Peyer's patch (tissue), 4 donors: ENCODE data around the gene PPP6R3. TPM values are rescaled to one million over a fixed set of nuclear protein-coding genes. Genes with fewer than 3 reads are reported as not detected.
A peak's percentile ranks its signal among the peaks of the same experiment; 100 is the strongest.
"Not testable (repeated sequence)": the region's sequence is repeated elsewhere in the genome, so short reads cannot be mapped to it uniquely, and the experiment has no call there.

Experiments
- DNase-seq, 3 donors: peaks; one replicate each; pipeline ENCODE4 v3.0.0-alpha.2; 2017 to 2019
- H3K27ac ChIP-seq, 4 donors: fragments of 200-600 bp; sonication (generic); one replicate each; pipeline ENCODE4 v1.5.1; 2016 to 2019
- H3K27me3 ChIP-seq, 2 donors: fragments of 200-600 bp; sonication (generic); one replicate each; pipeline ENCODE4 v1.5.1; 2019
- H3K36me3 ChIP-seq, 3 donors: fragments of 200-600 bp; sonication (generic); one replicate each; pipeline ENCODE4 v1.5.1; 2016 to 2019
- H3K4me1 ChIP-seq, 4 donors: fragments of 200-600 bp; sonication (generic); one replicate each; pipeline ENCODE4 v1.5.1; 2016 to 2019
- H3K4me3 ChIP-seq, 4 donors: fragments of 200-600 bp; sonication (generic); 1 replicate in 3 of 4; 2 replicates in 1 of 4; pipeline ENCODE4 v1.5.1; 2016 to 2019; ENCODE audit warnings: mild to moderate bottlenecking in 1 of 4
- H3K9me3 ChIP-seq, 4 donors: fragments of 200-600 bp; sonication (generic); one replicate each; pipeline ENCODE4 v1.5.1; 2016 to 2019; ENCODE audit warnings: mild to moderate bottlenecking in 1 of 4
- POLR2A ChIP-seq, 2 donors: fragments of 450-650 bp; IDR thresholded peaks; one replicate each; pipeline ENCODE4 v1.5.1; 2017; ENCODE audit warnings: antibody characterized with exemption in 2 of 2, mild to moderate bottlenecking in 2 of 2, moderate library complexity in 2 of 2
- total RNA-seq, 4 donors: library from RNA; depleted of rRNA; stranded (reverse); fragments of >200 nt; gene quantifications; one replicate each; pipeline ENCODE4 v1.1.0, GENCODE V29; 2016
- TF ChIP-seq, protein P1 (sequence below), 6 experiments: fragments of 450-650 bp in 4 of 6; fragments of 200-600 bp in 2 of 6; sonication (generic) in 1 of 6; IDR thresholded peaks; one replicate each; pipeline ENCODE4 v1.5.1; 2017 to 2019; ENCODE audit warnings: antibody characterized with exemption in 6 of 6, mild to moderate bottlenecking in 3 of 6, moderate library complexity in 1 of 6

PPP6R3 gene
- total RNA-seq, 4 donors from 2014 or later = 130 to 282 (median 156) TPM

DNA sequence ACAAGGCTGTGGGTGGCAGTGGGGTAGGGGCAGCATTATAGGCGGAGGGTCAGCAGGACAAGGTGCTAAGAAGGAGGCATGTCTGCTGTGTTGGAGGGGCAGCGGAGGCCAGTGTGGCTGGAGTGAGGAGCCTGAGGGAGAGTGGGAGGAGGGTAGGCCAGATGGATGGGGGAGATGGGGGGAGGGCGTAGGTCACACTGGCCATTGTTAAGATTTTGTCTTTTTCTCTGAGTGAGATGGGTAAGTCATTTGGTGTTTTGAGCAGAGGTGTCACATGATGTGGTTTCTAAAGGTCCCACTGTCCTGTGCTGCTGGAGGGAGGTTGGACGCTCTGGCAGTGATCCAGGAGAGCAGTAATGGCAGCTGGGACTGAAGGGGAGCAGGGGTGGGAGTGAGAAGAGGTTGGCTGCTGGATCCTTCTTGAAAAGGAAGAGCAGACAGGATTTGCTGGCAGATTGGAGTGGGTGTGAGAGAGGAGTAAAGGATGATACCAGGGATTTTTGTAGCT is 9.8 kb downstream of the PPP6R3 start:
- Histone ChIP-seq H3K27me3 (no peaks in the 10 kb centered on the region), H3K27ac (no peak overlapping the region), H3K9me3 (no peaks in the 10 kb centered on the region), H3K36me3 (no peaks in the 10 kb centered on the region), H3K4me3 (no peak overlapping the region), H3K4me1 (peaks cover 0 to 81% (median 33%) of the 10 kb centered on the region in 4 donors)
- TF ChIP-seq POLR2A (IDR thresholded peaks at IDR 0.05) = no peak
- TF ChIP-seq, protein P1, sequence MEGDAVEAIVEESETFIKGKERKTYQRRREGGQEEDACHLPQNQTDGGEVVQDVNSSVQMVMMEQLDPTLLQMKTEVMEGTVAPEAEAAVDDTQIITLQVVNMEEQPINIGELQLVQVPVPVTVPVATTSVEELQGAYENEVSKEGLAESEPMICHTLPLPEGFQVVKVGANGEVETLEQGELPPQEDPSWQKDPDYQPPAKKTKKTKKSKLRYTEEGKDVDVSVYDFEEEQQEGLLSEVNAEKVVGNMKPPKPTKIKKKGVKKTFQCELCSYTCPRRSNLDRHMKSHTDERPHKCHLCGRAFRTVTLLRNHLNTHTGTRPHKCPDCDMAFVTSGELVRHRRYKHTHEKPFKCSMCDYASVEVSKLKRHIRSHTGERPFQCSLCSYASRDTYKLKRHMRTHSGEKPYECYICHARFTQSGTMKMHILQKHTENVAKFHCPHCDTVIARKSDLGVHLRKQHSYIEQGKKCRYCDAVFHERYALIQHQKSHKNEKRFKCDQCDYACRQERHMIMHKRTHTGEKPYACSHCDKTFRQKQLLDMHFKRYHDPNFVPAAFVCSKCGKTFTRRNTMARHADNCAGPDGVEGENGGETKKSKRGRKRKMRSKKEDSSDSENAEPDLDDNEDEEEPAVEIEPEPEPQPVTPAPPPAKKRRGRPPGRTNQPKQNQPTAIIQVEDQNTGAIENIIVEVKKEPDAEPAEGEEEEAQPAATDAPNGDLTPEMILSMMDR (IDR thresholded peaks at IDR 0.05) = no peak
- DNase-seq = no peak

DNA sequence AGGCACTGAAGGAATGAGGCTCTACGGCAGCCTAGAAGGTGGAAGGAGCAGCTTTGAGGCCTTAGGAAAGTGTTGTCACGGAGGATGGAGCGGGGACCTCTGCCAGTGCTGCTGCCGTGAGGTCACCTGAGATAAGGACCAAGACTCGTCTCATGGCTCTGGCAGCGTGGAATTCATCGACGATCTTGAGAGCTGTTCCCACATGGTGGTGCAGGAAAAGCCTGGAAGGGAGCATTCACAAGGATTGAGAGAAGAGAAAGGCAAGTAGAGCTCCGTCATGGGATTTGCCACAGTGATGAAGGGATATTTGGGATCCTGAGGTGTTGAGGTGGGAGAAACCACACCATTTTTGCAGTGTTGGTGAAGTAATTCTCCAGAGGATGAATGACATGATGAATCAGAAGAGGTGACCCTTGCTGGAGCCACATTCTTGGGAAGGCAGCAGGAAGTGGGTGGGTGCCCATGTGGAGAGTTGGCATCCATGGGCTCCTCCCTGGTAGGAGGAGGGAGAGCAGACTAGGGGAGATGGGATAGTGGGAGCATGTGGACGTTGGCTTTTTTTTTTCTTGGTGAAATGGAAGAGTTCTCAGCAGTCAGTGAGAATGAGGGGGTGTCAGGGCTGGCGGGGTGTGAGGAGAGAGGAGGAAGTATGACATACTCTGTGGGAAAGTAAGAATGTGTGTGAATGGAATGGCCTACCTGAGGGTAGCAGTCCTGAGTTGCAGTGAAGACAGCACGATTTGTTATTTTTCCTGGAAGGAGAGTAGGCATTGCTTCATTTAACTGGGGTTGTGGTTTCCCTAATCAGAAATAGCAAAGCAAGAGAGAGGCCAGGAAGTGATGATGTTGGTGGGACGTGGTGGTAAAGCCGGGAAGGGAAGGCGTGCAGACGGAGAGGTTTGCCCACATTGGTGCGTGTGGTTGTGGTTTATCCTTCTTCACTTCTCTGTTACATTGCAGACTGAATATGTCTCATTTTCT is 11.1 kb downstream of the PPP6R3 start:
- Histone ChIP-seq H3K36me3 (no peaks in the 10 kb centered on the region), H3K27ac (peak overlapping the region in 1 of 4 donors; percentile 7), H3K9me3 (no peaks in the 10 kb centered on the region), H3K4me3 (no peak overlapping the region), H3K4me1 (peaks cover 0 to 73% (median 33%) of the 10 kb centered on the region in 4 donors), H3K27me3 (no peaks in the 10 kb centered on the region)
- TF ChIP-seq POLR2A (IDR thresholded peaks at IDR 0.05) = no peak
- TF ChIP-seq, protein P1 (IDR thresholded peaks at IDR 0.05) = no peak
- DNase-seq = no peak

DNA sequence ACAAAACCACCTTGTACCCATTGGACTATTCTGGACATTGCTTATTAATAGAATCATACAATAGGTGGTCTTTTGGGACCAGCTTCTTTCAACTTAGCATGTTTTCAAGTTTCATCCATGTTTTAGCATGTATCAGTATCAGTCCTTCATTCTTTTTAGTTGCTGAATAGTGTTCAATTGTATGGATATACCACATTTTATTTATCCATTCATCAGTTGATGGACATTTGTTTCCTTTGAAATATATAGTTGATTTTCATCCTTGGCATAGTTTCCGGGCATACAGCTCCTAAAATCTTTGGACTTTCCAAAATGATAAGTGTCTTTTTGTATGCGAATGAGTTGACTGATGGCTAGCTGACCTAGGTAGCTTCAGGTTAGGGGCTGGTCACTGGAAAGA is 12.2 kb downstream of the PPP6R3 start:
- H3K27me3 ChIP-seq = no peaks in the 10 kb centered on the region
- H3K4me1 ChIP-seq = peaks cover 0 to 67% (median 29%) of the 10 kb centered on the region in 4 donors
- no peaks in the 10 kb centered on the region for H3K9me3 ChIP-seq
- H3K27ac ChIP-seq = no peak overlapping the region
- H3K4me3 ChIP-seq = no peak overlapping the region
- TF ChIP-seq, protein P1 (IDR thresholded peaks at IDR 0.05) = no peak
- DNase-seq = no peak
- H3K36me3 ChIP-seq = no peaks in the 10 kb centered on the region

DNA sequence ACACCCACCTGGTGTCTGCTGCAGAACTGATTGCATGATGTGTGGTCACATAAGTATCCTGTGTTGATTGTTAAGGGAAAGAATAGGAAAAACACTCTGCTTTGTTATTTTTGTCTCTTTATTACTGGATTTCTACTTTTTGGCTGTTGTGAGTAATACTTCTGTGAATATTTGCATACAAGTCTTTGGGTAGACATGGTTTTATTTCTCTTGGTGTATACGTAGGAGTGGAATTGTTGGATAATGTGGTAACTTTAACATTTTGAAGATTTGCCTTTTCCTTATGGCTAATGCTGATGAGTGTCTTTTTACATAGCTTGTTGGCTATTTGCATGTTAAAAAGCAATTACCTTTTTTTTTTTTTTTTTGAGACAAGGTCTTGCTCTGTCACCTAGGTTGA is 13.1 kb downstream of the PPP6R3 start:
- Histone ChIP-seq H3K36me3 (no peaks in the 10 kb centered on the region), H3K9me3 (no peaks in the 10 kb centered on the region), H3K4me1 (peaks cover 0 to 58% (median 25%) of the 10 kb centered on the region in 4 donors), H3K4me3 (no peak overlapping the region), H3K27me3 (no peaks in the 10 kb centered on the region), H3K27ac (no peak overlapping the region)
- no peak for TF ChIP-seq POLR2A (IDR thresholded peaks at IDR 0.05)
- TF ChIP-seq, protein P1 (IDR thresholded peaks at IDR 0.05) = no peak
- DNase-seq = no peak

DNA sequence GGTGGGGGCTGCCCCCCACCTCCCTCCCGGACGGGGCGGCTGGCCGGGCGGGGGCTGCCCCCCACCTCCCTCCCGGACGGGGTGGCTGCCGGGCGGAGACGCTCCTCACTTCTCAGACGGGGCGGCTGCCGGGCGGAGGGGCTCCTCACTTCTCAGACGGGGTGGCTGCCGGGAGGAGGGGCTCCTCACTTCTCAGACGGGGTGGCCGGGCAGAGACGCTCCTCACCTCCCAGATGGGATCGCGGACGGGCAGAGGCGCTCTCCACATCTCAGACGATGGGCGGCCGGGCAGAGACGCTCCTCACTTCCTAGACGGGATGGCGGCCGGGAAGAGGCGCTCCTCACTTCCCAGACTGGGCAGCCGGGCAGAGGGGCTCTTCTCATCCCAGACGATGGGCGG is 15.1 kb downstream of the PPP6R3 start:
- H3K9me3 ChIP-seq, DNase-seq, H3K36me3 ChIP-seq, H3K4me3 ChIP-seq, H3K27me3 ChIP-seq: not testable (repeated sequence)
- peak overlapping the region in 1 of 4 donors; percentile 25 for H3K27ac ChIP-seq
- H3K4me1 ChIP-seq = peaks cover 0 to 44% (median 16%) of the 10 kb centered on the region in 4 donors

DNA sequence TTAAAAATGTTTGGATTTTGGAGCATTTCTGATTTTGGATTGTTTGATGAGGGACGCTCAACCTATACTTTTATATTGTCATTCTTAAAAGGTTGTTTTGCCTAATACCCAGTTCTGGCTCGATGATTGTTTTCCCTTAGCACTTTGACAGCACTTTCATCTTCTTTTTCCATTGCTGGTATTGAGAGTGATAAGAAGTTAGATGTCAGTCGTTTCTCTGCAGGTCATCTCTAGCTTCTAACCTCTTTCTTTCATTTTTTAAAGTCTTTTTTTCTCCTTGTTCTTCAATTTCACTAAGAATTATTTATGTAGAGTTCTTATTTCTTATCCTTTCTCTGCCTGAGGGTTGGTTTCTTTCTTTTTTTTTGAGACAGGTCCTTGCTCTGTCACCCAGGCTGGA is 18.8 kb downstream of the PPP6R3 start:
- Histone ChIP-seq H3K27me3 (no peaks in the 10 kb centered on the region), H3K27ac (no peak overlapping the region), H3K36me3 (no peaks in the 10 kb centered on the region), H3K9me3 (no peaks in the 10 kb centered on the region), H3K4me1 (peaks cover 0 to 12% (median 3%) of the 10 kb centered on the region in 4 donors), H3K4me3 (no peak overlapping the region)
- no peak for DNase-seq
- TF ChIP-seq POLR2A (IDR thresholded peaks at IDR 0.05) = no peak
- TF ChIP-seq, protein P1 (IDR thresholded peaks at IDR 0.05) = no peak
